HepG2 (cell line): ENCODE results near the gene CISD3. TPM values are rescaled to one million over a fixed set of nuclear protein-coding genes. Genes with fewer than 3 reads are reported as not detected.

ENCODE experiments used
- ARNTL ChIP-seq: sonication (generic); formaldehyde crosslinking; IDR thresholded peaks from 2 replicates; pipeline ENCODE4 v1.4.0; 2020; ENCODE audit warnings: mild to moderate bottlenecking, missing genetic modification reagents
- BRD4 ChIP-seq: sonication (generic); formaldehyde crosslinking; IDR thresholded peaks from 2 replicates; pipeline ENCODE4 v1.4.0; 2020; ENCODE audit warnings: missing genetic modification reagents
- HNRNPLL ChIP-seq: fragments of 200-400 bp; formaldehyde crosslinking; IDR thresholded peaks from 2 replicates; pipeline ENCODE4 v1.6.1; 2017; ENCODE audit warnings: mild to moderate bottlenecking, low read depth, low read length; ENCODE audit not compliant: poor library complexity, severe bottlenecking
- JUNB ChIP-seq: sonication (generic); formaldehyde crosslinking; IDR thresholded peaks from 2 replicates; pipeline ENCODE4 v1.8.0; 2022; ENCODE audit warnings: missing genetic modification reagents, mild to moderate bottlenecking, borderline replicate concordance
- KAT7 ChIP-seq: IDR thresholded peaks from 2 replicates; pipeline ENCODE4 v1.6.1; 2018; ENCODE audit warnings: borderline replicate concordance, missing compliant biosample characterization
- MYPOP ChIP-seq: sonication (generic); formaldehyde crosslinking; IDR thresholded peaks from 2 replicates; pipeline ENCODE4 v1.8.1; 2023; ENCODE audit warnings: mild to moderate bottlenecking, moderate library complexity, missing genetic modification reagents
- POLR2AphosphoS2 ChIP-seq: IDR thresholded peaks from 2 replicates; pipeline ENCODE4 v1.6.1; 2011; ENCODE audit warnings: low read depth, low read length, improper control_type of control experiment
- PRDM10 ChIP-seq: sonication (generic); formaldehyde crosslinking; IDR thresholded peaks from 2 replicates; pipeline ENCODE4 v1.4.0; 2020; ENCODE audit warnings: low read depth, missing genetic modification reagents
- TSC22D2 ChIP-seq: sonication (generic); formaldehyde crosslinking; IDR thresholded peaks from 2 replicates; pipeline ENCODE4 v1.5.1; 2020; ENCODE audit warnings: missing genetic modification reagents, mild to moderate bottlenecking, borderline replicate concordance
- XRCC5 ChIP-seq: fragments of 200-400 bp; formaldehyde crosslinking; optimal IDR thresholded peaks from 2 replicates; pipeline ENCODE3; 2017; ENCODE audit warnings: mild to moderate bottlenecking, low read length
- ZBTB10 ChIP-seq: sonication (generic); formaldehyde crosslinking; IDR thresholded peaks from 2 replicates; pipeline ENCODE4 v1.4.0; 2020; ENCODE audit warnings: missing genetic modification reagents, borderline replicate concordance
- ZBTB38 ChIP-seq: sonication (generic); formaldehyde crosslinking; IDR thresholded peaks from 2 replicates; pipeline ENCODE4 v1.5.1; 2020; ENCODE audit warnings: mild to moderate bottlenecking, missing genetic modification reagents
- ZBTB43 ChIP-seq: sonication (generic); formaldehyde crosslinking; conservative IDR thresholded peaks from 2 replicates; pipeline ENCODE4 v1.4.0; 2020; ENCODE audit warnings: missing genetic modification reagents
- ZNF557 ChIP-seq: sonication (generic); formaldehyde crosslinking; IDR thresholded peaks from 2 replicates; pipeline ENCODE4 v1.4.0; 2020; ENCODE audit warnings: missing genetic modification reagents
- ZNF598 ChIP-seq: sonication (generic); formaldehyde crosslinking; IDR thresholded peaks from 2 replicates; pipeline ENCODE4 v1.5.1; 2020; ENCODE audit warnings: mild to moderate bottlenecking, missing genetic modification reagents, borderline replicate concordance
- polyA plus RNA-seq, 8 experiments: library from polyadenylated mRNA; depleted of rRNA in 3 of 8; stranded (reverse) in 7 of 8; unstranded in 1 of 8; fragments of >200 nt; fragmentation: Illumina TruSeq in 4 of 8; extraction: Trizol in 4 of 8; gene quantifications; 2 replicates each; pipeline versions ENCODE4 v1.2.1 to v1.2.3, GENCODE V29; 2011 to 2016; ENCODE audit warnings: low read depth in 4 of 8, missing spikeins in 1 of 8, mixed read lengths in 1 of 8; ENCODE audit not compliant: insufficient read depth in 1 of 8
- total RNA-seq, 5 experiments: library from RNA; depleted of rRNA; stranded (reverse); fragments of >200 nt; fragmentation: Illumina TruSeq; extraction: Trizol; gene quantifications; 2 replicates each; pipeline ENCODE4 v1.2.3, GENCODE V29; 2016; ENCODE audit warnings: low read depth in 1 of 5

The CISD3 gene
- total and polyA plus RNA-seq, 2 of the 13 experiments (the other 11 are each of a cell fraction or from before 2014, with no cell fraction given): 30.0 to 34.1 TPM

- TF ChIP-seq ZBTB10 (CRISPR knock-in tag): no peak
- TF ChIP-seq MYPOP (CRISPR knock-in tag): no peak
- TF ChIP-seq POLR2AphosphoS2: peak; percentile 38; the same call in 1 of the 2 replicates
- 0 out of 2 replicates have a peak, but pooled peaks have one; percentile 56 for TF ChIP-seq JUNB (CRISPR knock-in tag)
- peak; percentile 44; the same call in 1 of the 2 replicates for TF ChIP-seq ARNTL (CRISPR knock-in tag)
- TF ChIP-seq ZNF557: no peak
- peak; percentile 71 for TF ChIP-seq PRDM10
- TF ChIP-seq TSC22D2 (CRISPR knock-in tag): 0 out of 2 replicates have a peak, but pooled peaks have one; percentile 54
- peak; percentile 35; the same call in 1 of the 2 replicates for TF ChIP-seq ZBTB38
- TF ChIP-seq KAT7 (CRISPR knock-in tag): peak; percentile 92; the same call in 1 of the 2 replicates
- 0 out of 2 replicates have a peak, but pooled peaks have one; percentile 26 for TF ChIP-seq ZBTB43
- no peak for TF ChIP-seq HNRNPLL
- peak; percentile 75 for TF ChIP-seq BRD4 (CRISPR knock-in tag)
- TF ChIP-seq XRCC5: peak; percentile 43
- peak; percentile 86 for TF ChIP-seq ZNF598
Observed at GRCh38 chr17:38730526-38731379, 612 bp downstream of the CISD3 start (continued).
